Kidney (tissue), 14 donors: ENCODE results near the gene RPAP3. TPM values are rescaled to one million over a fixed set of nuclear protein-coding genes. Genes with fewer than 3 reads are reported as not detected.

ENCODE experiments used
- DNase-seq, 5 donors: peaks; one replicate each; pipeline ENCODE4 v3.0.0-alpha.2; 2013 to 2020
- FAIRE-seq: peaks from 2 replicates; lab custom pipeline; 2012; peaks lifted over from hg19 to GRCh38; lab: Jason Lieb, UNC
- H3K27ac ChIP-seq, 2 donors: one replicate each; pipeline ENCODE4 v1.7.0; 2013; ENCODE audit warnings: low read depth in 2 of 2, low read length in 2 of 2, inconsistent platforms in 1 of 2
- H3K27me3 ChIP-seq: one replicate; pipeline ENCODE4 v1.7.1; 2013; ENCODE audit warnings: low read length, inconsistent platforms; ENCODE audit not compliant: control insufficient read depth, insufficient read depth
- H3K36me3 ChIP-seq, 3 donors: one replicate each; pipeline versions ENCODE4 v1.7.0 to v1.7.1; 2013; ENCODE audit warnings: low read length in 3 of 3, control low read depth in 1 of 3, inconsistent platforms in 1 of 3; ENCODE audit not compliant: insufficient read depth in 3 of 3, control insufficient read depth in 2 of 3
- H3K4me1 ChIP-seq, 3 donors: one replicate each; pipeline versions ENCODE4 v1.7.0 to v1.7.1; 2013; ENCODE audit warnings: low read length in 3 of 3, inconsistent platforms in 1 of 3, low read depth in 1 of 3; ENCODE audit not compliant: control insufficient read depth in 2 of 3, insufficient read depth in 2 of 3
- H3K4me3 ChIP-seq, 3 donors: one replicate each; pipeline versions ENCODE4 v1.7.0 to v1.8.1; 2013; ENCODE audit warnings: low read length in 3 of 3, control low read depth in 1 of 3, inconsistent platforms in 1 of 3
- H3K9ac ChIP-seq, 3 donors: one replicate each; pipeline versions ENCODE4 v1.7.0 to v1.7.1; 2013; ENCODE audit warnings: low read length in 3 of 3, control low read depth in 1 of 3, inconsistent platforms in 1 of 3
- H3K9me3 ChIP-seq, 3 donors: one replicate each; pipeline versions ENCODE4 v1.7.0 to v1.7.1; 2013; ENCODE audit warnings: low read length in 3 of 3, control low read depth in 1 of 3, inconsistent platforms in 1 of 3; ENCODE audit not compliant: control insufficient read depth in 2 of 3, insufficient read depth in 1 of 3
- intact Hi-C: fragments of 100-400 bp; cut with DNase I; formaldehyde crosslinking; loops from one replicate; pipeline ENCODE4 v1.11.1; 2022
- polyA plus RNA-seq: library from polyadenylated mRNA; stranded (reverse); fragments of 350-450 nt; fragmentation: Illumina TruSeq; extraction: RNeasy Lipid Tissue Mini Kit (QIAGEN cat#74804); gene quantifications from one replicate; pipeline ENCODE4 v1.2.3, GENCODE V29; 2014; ENCODE audit warnings: low read depth, low replicate concordance; ENCODE audit not compliant: insufficient read depth
- total RNA-seq: library from RNA; stranded (reverse); fragmentation: NEBNext Ultra II Directional; extraction: Animal tissue kit (Norgen Biotek cat#: 25700); gene quantifications from one replicate; pipeline ENCODE4 v1.2.1, GENCODE V29; 2021
- TF ChIP-seq, protein P1 (sequence below): IDR thresholded peaks from 3 replicates; pipeline ENCODE4 v1.5.1; 2012; ENCODE audit warnings: mild to moderate bottlenecking, moderate library complexity, borderline replicate concordance; ENCODE audit not compliant: insufficient read depth; ENCODE audit errors: extremely low read depth
- donor health status: control.
- donor health status: control.
- donor health status: control.
- donor health status: control.
- donor health status: control.
- donor health status: DM: yes; HTN: yes; CAD: no.
- donor health status: Normal renal cell carcinoma (clear cell type).

The RPAP3 gene
- total and polyA plus RNA-seq, 2 donors from 2014 or later: 15.6 to 20.6 TPM

DNA sequence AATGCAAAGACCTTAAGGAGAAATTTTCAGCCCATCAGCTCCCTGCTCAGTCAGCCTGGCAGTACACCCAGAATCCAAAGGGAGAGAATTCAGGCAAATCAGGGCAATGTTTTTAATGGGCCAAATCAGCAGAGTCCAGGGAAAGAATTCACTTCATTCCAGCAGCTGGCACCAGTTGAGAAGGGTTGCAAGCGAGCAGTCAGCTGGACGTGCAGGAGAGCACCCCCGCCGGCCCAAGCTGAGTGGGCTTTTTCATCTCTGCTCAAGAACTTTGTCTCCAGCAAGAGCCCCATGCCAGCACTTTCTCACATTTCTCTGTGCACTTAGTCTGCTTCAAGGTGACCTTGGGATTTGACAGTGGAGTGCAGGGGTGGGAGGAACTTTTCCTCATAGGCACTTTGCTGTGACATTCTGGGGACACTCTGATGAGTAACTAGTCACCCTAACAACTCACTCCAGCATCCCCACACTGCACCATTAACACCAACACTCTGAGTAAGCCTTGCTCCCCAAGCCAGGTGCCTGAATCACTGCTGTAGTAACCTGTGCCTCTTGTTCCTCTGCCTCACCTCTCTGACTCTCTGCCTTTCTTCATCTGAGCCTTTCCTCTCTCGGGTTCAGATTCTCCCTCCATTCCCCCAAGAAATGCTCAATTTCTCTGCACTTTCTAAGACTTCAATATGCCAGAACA lies 17.3 kb upstream of the RPAP3 start:
- no peaks in the 10 kb centered on the region for H3K36me3 ChIP-seq
- DNase-seq (peak in 1 of 5 donors; percentile 28), FAIRE-seq (no peak)
- H3K9ac ChIP-seq: no peak overlapping the region
- H3K4me3 ChIP-seq: no peak overlapping the region
- H3K27me3 ChIP-seq: no peaks in the 10 kb centered on the region
- TF ChIP-seq, protein P1, sequence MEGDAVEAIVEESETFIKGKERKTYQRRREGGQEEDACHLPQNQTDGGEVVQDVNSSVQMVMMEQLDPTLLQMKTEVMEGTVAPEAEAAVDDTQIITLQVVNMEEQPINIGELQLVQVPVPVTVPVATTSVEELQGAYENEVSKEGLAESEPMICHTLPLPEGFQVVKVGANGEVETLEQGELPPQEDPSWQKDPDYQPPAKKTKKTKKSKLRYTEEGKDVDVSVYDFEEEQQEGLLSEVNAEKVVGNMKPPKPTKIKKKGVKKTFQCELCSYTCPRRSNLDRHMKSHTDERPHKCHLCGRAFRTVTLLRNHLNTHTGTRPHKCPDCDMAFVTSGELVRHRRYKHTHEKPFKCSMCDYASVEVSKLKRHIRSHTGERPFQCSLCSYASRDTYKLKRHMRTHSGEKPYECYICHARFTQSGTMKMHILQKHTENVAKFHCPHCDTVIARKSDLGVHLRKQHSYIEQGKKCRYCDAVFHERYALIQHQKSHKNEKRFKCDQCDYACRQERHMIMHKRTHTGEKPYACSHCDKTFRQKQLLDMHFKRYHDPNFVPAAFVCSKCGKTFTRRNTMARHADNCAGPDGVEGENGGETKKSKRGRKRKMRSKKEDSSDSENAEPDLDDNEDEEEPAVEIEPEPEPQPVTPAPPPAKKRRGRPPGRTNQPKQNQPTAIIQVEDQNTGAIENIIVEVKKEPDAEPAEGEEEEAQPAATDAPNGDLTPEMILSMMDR: no peak
- no peaks in the 10 kb centered on the region for H3K9me3 ChIP-seq
- intact Hi-C loops: no loop called here
- peaks cover 0 to 2% (median 0%) of the 10 kb centered on the region in 3 donors for H3K4me1 ChIP-seq
- H3K27ac ChIP-seq: peak overlapping the region in 1 of 2 donors; percentile 44

- DNase-seq: peak in 1 of 5 donors; percentile 9
- no peak for FAIRE-seq
- Histone ChIP-seq H3K36me3 (no peaks in the 10 kb centered on the region), H3K9ac (peak overlapping the region in 1 of 3 donors; percentile 12), H3K9me3 (no peaks in the 10 kb centered on the region), H3K4me3 (no peak overlapping the region), H3K27ac (peak overlapping the region in 1 of 2 donors; percentile 44), H3K4me1 (peaks cover 0 to 7% (median 0%) of the 10 kb centered on the region in 3 donors), H3K27me3 (no peaks in the 10 kb centered on the region)
- TF ChIP-seq, protein P1: no peak
- intact Hi-C loops: no loop called here
These were observed 16.5 kb upstream of the RPAP3 start for GRCh38 chr12:47722136-47722834.

DNA sequence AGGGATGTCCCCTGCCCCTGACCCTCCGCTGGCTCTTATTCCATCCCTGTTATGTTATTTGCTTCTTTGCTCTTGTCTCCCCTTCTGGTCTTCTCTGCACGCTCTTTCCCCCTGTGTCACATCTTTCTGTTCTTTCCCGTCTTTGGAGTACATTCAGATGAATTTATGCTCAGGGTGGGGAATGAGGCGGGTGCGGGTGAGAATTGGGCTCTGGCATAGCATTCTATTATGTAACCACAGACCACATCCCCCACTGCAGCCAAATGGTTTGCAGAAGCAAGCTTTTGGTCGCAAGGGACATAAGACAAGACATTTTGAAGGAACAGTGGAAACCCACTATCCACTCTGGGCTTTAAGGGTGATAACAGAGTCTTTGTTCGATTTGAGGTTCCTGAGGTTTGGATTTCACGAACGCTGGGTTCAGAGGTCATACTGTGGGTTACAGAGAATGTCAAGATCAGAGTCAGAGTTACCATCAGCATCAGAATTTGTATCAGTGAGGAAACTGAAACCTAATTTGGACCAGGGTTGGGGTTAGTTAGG lies 15.7 kb upstream of the RPAP3 start:
- Histone ChIP-seq H3K9ac (no peak overlapping the region), H3K36me3 (no peaks in the 10 kb centered on the region), H3K4me3 (no peak overlapping the region), H3K27me3 (no peaks in the 10 kb centered on the region), H3K9me3 (no peaks in the 10 kb centered on the region), H3K27ac (no peak overlapping the region), H3K4me1 (peaks cover 0 to 15% (median 0%) of the 10 kb centered on the region in 3 donors)
- no peak for DNase-seq
- TF ChIP-seq, protein P1: no peak
- intact Hi-C loops: no loop called here
- no peak for FAIRE-seq
